Measurements from ENCODE around the gene SLFN14. TPM values are rescaled to one million over a fixed set of nuclear protein-coding genes. Genes with fewer than 3 reads are reported as not detected.

Gene SLFN14
- total RNA-seq, 6 experiments from 2014 or later, result 0.12 to 0.42 TPM; not detected in 4

DNA sequence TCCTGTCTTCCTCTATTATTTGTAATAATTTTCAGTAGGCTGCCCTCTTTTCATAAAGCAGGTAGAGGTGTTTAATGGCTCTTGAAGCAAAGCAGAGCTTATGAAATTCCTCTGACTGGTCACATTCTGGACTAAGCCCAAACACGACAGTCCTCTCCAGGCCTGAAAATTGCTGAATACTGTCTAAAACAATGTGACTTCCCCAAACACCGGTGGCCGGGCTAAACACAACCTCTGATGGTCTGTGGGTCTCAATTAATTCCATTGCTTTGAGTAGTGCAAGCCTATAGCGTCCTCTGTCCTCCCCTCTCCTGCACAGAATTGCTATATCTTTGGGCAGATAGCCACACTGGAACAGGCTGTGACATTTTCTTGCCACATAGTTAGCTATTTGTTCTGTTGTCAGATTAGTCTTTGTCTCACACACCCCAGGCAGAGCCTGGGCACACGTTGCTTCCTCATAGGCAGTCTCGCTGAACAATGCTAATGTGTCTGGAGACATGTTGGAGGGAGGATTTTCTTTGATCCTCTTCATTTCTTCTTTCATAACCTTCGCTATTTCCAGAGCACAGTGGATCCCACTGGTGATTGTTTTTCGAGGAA, 12.3 kb downstream of the SLFN14 start:
- Histone ChIP-seq H3K27me3 (no peaks in the 10 kb centered on the region), H3K36me3 (no peaks in the 10 kb centered on the region), H3K4me1 (no peaks in the 10 kb centered on the region), H3K4me3 (no peak overlapping the region), H3K27ac (no peak overlapping the region), H3K9me3 (no peaks in the 10 kb centered on the region)
- WGBS (ENCODE audit: insufficient coverage, low coverage, low lambda C conversion rate, missing lambda C conversion rate), result 53% methylated on average over 7 of the region's 8 CpGs
- peak; percentile 33 to 63 (median 44) for ATAC-seq
- DNase-seq, result no peak
- no peak for TF ChIP-seq POLR2A (IDR thresholded peaks at IDR 0.05)
- TF ChIP-seq, protein P1, sequence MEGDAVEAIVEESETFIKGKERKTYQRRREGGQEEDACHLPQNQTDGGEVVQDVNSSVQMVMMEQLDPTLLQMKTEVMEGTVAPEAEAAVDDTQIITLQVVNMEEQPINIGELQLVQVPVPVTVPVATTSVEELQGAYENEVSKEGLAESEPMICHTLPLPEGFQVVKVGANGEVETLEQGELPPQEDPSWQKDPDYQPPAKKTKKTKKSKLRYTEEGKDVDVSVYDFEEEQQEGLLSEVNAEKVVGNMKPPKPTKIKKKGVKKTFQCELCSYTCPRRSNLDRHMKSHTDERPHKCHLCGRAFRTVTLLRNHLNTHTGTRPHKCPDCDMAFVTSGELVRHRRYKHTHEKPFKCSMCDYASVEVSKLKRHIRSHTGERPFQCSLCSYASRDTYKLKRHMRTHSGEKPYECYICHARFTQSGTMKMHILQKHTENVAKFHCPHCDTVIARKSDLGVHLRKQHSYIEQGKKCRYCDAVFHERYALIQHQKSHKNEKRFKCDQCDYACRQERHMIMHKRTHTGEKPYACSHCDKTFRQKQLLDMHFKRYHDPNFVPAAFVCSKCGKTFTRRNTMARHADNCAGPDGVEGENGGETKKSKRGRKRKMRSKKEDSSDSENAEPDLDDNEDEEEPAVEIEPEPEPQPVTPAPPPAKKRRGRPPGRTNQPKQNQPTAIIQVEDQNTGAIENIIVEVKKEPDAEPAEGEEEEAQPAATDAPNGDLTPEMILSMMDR (IDR thresholded peaks at IDR 0.05), result no peak
- intact Hi-C loops (cut with DNase I), result no loop called here

DNA sequence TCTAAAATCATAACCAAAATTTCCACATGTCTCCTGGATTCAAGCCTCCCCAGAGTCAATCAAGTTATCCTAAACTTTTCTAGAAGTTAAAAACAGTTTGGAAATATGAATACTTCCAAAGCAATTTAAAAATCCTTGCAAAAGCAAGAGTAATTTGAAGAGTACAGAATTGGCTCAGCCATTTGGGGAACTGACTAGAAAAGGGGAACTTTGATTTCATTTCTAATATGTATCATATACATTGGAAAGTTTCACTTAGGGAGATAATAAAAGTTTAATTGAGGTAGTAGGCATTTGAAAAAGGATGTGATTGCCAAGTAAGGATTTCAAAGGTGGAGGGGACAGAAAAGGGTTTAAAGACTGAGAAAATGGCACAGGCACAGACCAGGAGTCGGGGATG, 14.1 kb downstream of the SLFN14 start:
- intact Hi-C loops (cut with DNase I), result no loop called here
- WGBS (ENCODE audit: insufficient coverage, low coverage, low lambda C conversion rate, missing lambda C conversion rate), result 50% methylated on average over 1 of the region's 1 CpG
- no peaks in the 10 kb centered on the region for H3K27me3 ChIP-seq
- no peak for TF ChIP-seq POLR2A (IDR thresholded peaks at IDR 0.05)
- TF ChIP-seq, protein P1 (IDR thresholded peaks at IDR 0.05), result no peak
- H3K4me1 ChIP-seq, result peaks cover 0 to 5% (median 0%) of the 10 kb centered on the region in 4 donors
- no peak for ATAC-seq
- H3K9me3 ChIP-seq, result no peaks in the 10 kb centered on the region
- DNase-seq, result no peak
- no peak overlapping the region for H3K27ac ChIP-seq
- no peaks in the 10 kb centered on the region for H3K36me3 ChIP-seq
- no peak overlapping the region for H3K4me3 ChIP-seq

DNA sequence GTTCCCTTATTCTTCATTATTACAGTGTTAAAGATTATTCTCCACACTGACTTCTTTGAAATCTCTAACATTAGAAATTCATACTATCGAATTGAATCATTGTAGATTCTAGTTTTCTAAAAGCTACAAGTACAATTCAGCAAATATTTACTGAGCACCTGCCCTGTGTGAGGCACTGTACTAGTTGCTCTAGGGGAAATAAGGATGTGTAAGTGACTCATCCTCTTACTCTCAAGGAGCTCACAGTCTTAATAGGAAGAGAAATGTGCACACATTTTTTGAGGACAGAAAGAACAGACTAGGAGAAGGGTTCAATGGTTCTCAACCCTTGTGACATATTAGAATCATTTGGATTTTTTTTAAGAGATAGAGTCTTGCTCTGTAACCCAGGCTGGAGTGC, 15.5 kb downstream of the SLFN14 start:
- no peak for TF ChIP-seq POLR2A (IDR thresholded peaks at IDR 0.05)
- no peaks in the 10 kb centered on the region for H3K27me3 ChIP-seq
- no peak overlapping the region for H3K4me3 ChIP-seq
- no peaks in the 10 kb centered on the region for H3K36me3 ChIP-seq
- no peak for DNase-seq
- H3K4me1 ChIP-seq, result peaks cover 0 to 11% (median 0%) of the 10 kb centered on the region in 4 donors
- 80% methylated on average over 1 of the region's 1 CpG for WGBS (ENCODE audit: insufficient coverage, low coverage, low lambda C conversion rate, missing lambda C conversion rate)
- no peak overlapping the region for H3K27ac ChIP-seq
- intact Hi-C loops (cut with DNase I), result no loop called here
- ATAC-seq, result no peak
- no peaks in the 10 kb centered on the region for H3K9me3 ChIP-seq

- Histone ChIP-seq H3K27me3 (no peaks in the 10 kb centered on the region), H3K4me3 (no peak overlapping the region), H3K36me3 (no peaks in the 10 kb centered on the region), H3K9me3 (no peaks in the 10 kb centered on the region), H3K4me1 (peaks cover 0 to 16% (median 0%) of the 10 kb centered on the region in 4 donors), H3K27ac (no peak overlapping the region)
- ATAC-seq (no peak), DNase-seq (no peak)
- intact Hi-C loops (cut with DNase I), result no loop called here
- no peak for TF ChIP-seq POLR2A (IDR thresholded peaks at IDR 0.05)
- TF ChIP-seq, protein P1 (IDR thresholded peaks at IDR 0.05), result no peak
- WGBS (ENCODE audit: insufficient coverage, low coverage, low lambda C conversion rate, missing lambda C conversion rate), result 36% methylated on average over 1 of the region's 1 CpG
Observed at GRCh38 chr17:35543856-35544255, 16.8 kb downstream of the SLFN14 start.

GRCh38 chr17:35542990-35543389, 17.6 kb downstream of the SLFN14 start:
- no peaks in the 10 kb centered on the region for H3K9me3 ChIP-seq
- TF ChIP-seq, protein P1 (IDR thresholded peaks at IDR 0.05), result no peak
- TF ChIP-seq POLR2A (IDR thresholded peaks at IDR 0.05), result no peak
- H3K4me3 ChIP-seq, result no peak overlapping the region
- H3K27me3 ChIP-seq, result no peaks in the 10 kb centered on the region
- ATAC-seq, result no peak
- H3K27ac ChIP-seq, result no peak overlapping the region
- peaks cover 0 to 16% (median 0%) of the 10 kb centered on the region in 4 donors for H3K4me1 ChIP-seq
- DNase-seq, result no peak
- H3K36me3 ChIP-seq, result no peaks in the 10 kb centered on the region
- intact Hi-C loops (cut with DNase I), result no loop called here

Measured in right lobe of liver (tissue), 6 donors.